Liver (tissue), 3 donors: ENCODE results near the gene SRGAP1.

Source experiments
- RAD21 ChIP-seq, 2 donors: IDR thresholded peaks; 2 replicates each; pipeline ENCODE4 v1.6.1; 2016; ENCODE audit warnings: antibody characterized with exemption in 2 of 2, mild to moderate bottlenecking in 2 of 2
- YY1 ChIP-seq: IDR thresholded peaks from 2 replicates; pipeline ENCODE4 v1.6.1; 2016; ENCODE audit warnings: antibody characterized with exemption, mild to moderate bottlenecking
- TF ChIP-seq, protein P1 (sequence below): fragments of 150-350 bp; IDR thresholded peaks from 2 replicates; pipeline ENCODE4 v1.5.1; 2017; ENCODE audit warnings: improper control_type of control experiment, low read depth, low read length; ENCODE audit not compliant: missing input control
- TF ChIP-seq, protein P2 (sequence below): IDR thresholded peaks from 2 replicates; pipeline ENCODE4 v1.6.1; 2016; ENCODE audit warnings: antibody characterized with exemption
- donor health status: healthy.
- donor health status: healthy.

DNA sequence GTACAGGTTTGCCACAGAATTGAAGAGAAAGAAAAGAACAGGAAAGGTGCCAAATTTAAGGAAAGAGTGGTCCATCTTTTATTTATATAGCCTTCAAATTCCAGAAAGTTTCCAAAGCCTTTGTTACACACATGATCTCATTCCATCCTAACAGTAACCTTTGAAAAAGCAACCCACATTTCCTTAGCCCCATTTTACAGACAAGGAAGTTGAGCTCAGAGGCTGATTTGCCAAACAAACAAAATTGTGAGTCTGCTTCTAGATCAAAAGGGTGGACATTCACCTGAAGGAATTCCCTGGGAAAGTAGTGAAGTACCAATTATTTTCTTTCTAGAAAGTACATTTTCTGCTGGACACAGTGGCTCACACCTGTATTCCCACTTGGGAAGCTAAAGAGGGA, 345.6 kb downstream of the SRGAP1 start:
- TF ChIP-seq, protein P1, sequence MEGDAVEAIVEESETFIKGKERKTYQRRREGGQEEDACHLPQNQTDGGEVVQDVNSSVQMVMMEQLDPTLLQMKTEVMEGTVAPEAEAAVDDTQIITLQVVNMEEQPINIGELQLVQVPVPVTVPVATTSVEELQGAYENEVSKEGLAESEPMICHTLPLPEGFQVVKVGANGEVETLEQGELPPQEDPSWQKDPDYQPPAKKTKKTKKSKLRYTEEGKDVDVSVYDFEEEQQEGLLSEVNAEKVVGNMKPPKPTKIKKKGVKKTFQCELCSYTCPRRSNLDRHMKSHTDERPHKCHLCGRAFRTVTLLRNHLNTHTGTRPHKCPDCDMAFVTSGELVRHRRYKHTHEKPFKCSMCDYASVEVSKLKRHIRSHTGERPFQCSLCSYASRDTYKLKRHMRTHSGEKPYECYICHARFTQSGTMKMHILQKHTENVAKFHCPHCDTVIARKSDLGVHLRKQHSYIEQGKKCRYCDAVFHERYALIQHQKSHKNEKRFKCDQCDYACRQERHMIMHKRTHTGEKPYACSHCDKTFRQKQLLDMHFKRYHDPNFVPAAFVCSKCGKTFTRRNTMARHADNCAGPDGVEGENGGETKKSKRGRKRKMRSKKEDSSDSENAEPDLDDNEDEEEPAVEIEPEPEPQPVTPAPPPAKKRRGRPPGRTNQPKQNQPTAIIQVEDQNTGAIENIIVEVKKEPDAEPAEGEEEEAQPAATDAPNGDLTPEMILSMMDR, result no peak
- no peak for TF ChIP-seq YY1
- TF ChIP-seq, protein P2, sequence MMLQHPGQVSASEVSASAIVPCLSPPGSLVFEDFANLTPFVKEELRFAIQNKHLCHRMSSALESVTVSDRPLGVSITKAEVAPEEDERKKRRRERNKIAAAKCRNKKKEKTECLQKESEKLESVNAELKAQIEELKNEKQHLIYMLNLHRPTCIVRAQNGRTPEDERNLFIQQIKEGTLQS, result no peak
- no peak for TF ChIP-seq RAD21 (IDR thresholded peaks at IDR 0.05)
